DMS53 treated with DMSO at 0.1 percent for 48 hours (cell line): ENCODE data around the gene CERT1.

Source experiments
- DNase-seq: peaks from one replicate; lab custom pipeline; 2025; ENCODE audit not compliant: unreplicated experiment; lab: John Stamatoyannopoulos, UW

The CERT1 gene

GRCh38 chr5:75481024-75481423, 30.4 kb downstream of the CERT1 start:
- DNase-seq, result no peak

GRCh38 chr5:75475364-75475763, 36.1 kb downstream of the CERT1 start:
- DNase-seq, result no peak

GRCh38 chr5:75473463-75473862, 38.0 kb downstream of the CERT1 start:
- DNase-seq, result no peak

GRCh38 chr5:75472973-75473372, 38.5 kb downstream of the CERT1 start:
- no peak for DNase-seq

GRCh38 chr5:75471193-75471592, 40.2 kb downstream of the CERT1 start:
- no peak for DNase-seq

GRCh38 chr5:75469017-75469416, 42.4 kb downstream of the CERT1 start:
- no peak for DNase-seq

- no peak for DNase-seq
These were observed 42.8 kb downstream of the CERT1 start for GRCh38 chr5:75468593-75468992.

GRCh38 chr5:75466006-75466716, 45.3 kb downstream of the CERT1 start:
- no peak for DNase-seq

- no peak for DNase-seq
These were observed 45.9 kb downstream of the CERT1 start for GRCh38 chr5:75465480-75465879.

GRCh38 chr5:75463726-75464125, 47.7 kb downstream of the CERT1 start:
- DNase-seq, result peak; percentile 49

- DNase-seq, result no peak
These were observed 49.8 kb downstream of the CERT1 start for GRCh38 chr5:75461679-75462078.

- DNase-seq, result peak; percentile 67
These were observed 50.4 kb downstream of the CERT1 start for GRCh38 chr5:75460942-75461610.

GRCh38 chr5:75460532-75460931, 50.9 kb downstream of the CERT1 start:
- peak; percentile 54 for DNase-seq

- no peak for DNase-seq
These were observed 53.7 kb downstream of the CERT1 start for GRCh38 chr5:75457691-75458090.

- no peak for DNase-seq
These were observed 54.3 kb downstream of the CERT1 start for GRCh38 chr5:75457161-75457560.

GRCh38 chr5:75450069-75450468, 61.4 kb downstream of the CERT1 start:
- DNase-seq, result no peak

GRCh38 chr5:75446068-75446467, 65.4 kb downstream of the CERT1 start:
- no peak for DNase-seq

- no peak for DNase-seq
These were observed 69.9 kb downstream of the CERT1 start for GRCh38 chr5:75441560-75441959.

GRCh38 chr5:75439276-75439675, 72.2 kb downstream of the CERT1 start:
- no peak for DNase-seq

GRCh38 chr5:75438722-75439121, 72.7 kb downstream of the CERT1 start:
- no peak for DNase-seq

- DNase-seq, result no peak
These were observed 76.3 kb downstream of the CERT1 start for GRCh38 chr5:75435096-75435495.

GRCh38 chr5:75433814-75434506, 77.5 kb downstream of the CERT1 start:
- DNase-seq, result no peak
